ENCODE results near the gene PTCD1. TPM values are rescaled to one million over a fixed set of nuclear protein-coding genes. Genes with fewer than 3 reads are reported as not detected.

The PTCD1 gene
- total and polyA plus RNA-seq, 2 experiments from 2014 or later, result 12.2 to 13.4 TPM

DNA sequence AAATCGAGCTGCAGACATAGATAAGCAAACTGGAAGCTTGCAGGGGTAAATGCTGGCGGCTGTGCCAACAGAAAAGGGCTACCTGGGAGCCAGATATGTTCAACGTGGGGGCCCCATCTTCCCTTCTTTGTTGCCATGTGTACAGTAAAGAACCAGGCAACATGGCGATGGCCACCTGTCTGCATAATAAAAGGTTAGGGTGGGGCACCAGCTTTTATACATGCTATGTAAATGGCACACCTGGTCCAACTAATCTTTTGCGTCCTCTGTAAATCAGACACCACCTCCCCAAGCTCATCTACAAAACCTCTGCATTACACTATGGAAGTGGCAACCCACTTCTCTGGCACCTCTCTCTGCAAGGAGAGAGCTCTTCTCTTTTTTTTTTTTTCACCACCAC lies 16.0 kb downstream of the PTCD1 start (continued):
- TF ChIP-seq JUNB (IDR thresholded peaks at IDR 0.05; ENCODE audit: unreplicated experiment), result no peak
- TF ChIP-seq, protein P1, sequence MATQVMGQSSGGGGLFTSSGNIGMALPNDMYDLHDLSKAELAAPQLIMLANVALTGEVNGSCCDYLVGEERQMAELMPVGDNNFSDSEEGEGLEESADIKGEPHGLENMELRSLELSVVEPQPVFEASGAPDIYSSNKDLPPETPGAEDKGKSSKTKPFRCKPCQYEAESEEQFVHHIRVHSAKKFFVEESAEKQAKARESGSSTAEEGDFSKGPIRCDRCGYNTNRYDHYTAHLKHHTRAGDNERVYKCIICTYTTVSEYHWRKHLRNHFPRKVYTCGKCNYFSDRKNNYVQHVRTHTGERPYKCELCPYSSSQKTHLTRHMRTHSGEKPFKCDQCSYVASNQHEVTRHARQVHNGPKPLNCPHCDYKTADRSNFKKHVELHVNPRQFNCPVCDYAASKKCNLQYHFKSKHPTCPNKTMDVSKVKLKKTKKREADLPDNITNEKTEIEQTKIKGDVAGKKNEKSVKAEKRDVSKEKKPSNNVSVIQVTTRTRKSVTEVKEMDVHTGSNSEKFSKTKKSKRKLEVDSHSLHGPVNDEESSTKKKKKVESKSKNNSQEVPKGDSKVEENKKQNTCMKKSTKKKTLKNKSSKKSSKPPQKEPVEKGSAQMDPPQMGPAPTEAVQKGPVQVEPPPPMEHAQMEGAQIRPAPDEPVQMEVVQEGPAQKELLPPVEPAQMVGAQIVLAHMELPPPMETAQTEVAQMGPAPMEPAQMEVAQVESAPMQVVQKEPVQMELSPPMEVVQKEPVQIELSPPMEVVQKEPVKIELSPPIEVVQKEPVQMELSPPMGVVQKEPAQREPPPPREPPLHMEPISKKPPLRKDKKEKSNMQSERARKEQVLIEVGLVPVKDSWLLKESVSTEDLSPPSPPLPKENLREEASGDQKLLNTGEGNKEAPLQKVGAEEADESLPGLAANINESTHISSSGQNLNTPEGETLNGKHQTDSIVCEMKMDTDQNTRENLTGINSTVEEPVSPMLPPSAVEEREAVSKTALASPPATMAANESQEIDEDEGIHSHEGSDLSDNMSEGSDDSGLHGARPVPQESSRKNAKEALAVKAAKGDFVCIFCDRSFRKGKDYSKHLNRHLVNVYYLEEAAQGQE (IDR thresholded peaks at IDR 0.05; ENCODE audit: unreplicated experiment), result no peak
- TF ChIP-seq STAT1 (IDR thresholded peaks at IDR 0.05; ENCODE audit: unreplicated experiment), result no peak
- TF ChIP-seq POLR2AphosphoS5 (IDR thresholded peaks at IDR 0.05; ENCODE audit: low read depth), result no peak
- TF ChIP-seq, protein P2, sequence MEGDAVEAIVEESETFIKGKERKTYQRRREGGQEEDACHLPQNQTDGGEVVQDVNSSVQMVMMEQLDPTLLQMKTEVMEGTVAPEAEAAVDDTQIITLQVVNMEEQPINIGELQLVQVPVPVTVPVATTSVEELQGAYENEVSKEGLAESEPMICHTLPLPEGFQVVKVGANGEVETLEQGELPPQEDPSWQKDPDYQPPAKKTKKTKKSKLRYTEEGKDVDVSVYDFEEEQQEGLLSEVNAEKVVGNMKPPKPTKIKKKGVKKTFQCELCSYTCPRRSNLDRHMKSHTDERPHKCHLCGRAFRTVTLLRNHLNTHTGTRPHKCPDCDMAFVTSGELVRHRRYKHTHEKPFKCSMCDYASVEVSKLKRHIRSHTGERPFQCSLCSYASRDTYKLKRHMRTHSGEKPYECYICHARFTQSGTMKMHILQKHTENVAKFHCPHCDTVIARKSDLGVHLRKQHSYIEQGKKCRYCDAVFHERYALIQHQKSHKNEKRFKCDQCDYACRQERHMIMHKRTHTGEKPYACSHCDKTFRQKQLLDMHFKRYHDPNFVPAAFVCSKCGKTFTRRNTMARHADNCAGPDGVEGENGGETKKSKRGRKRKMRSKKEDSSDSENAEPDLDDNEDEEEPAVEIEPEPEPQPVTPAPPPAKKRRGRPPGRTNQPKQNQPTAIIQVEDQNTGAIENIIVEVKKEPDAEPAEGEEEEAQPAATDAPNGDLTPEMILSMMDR (conservative IDR thresholded peaks at IDR 0.05; ENCODE audit: low read depth in 2 of 2), result no peak
- no peak for TF ChIP-seq CREB1 (CRISPR knock-in tag; IDR thresholded peaks at IDR 0.05; ENCODE audit: low read depth)
- TF ChIP-seq ZNF331 (CRISPR knock-in tag; IDR thresholded peaks at IDR 0.05; ENCODE audit: low read depth), result no peak
- TF ChIP-seq, protein P3, sequence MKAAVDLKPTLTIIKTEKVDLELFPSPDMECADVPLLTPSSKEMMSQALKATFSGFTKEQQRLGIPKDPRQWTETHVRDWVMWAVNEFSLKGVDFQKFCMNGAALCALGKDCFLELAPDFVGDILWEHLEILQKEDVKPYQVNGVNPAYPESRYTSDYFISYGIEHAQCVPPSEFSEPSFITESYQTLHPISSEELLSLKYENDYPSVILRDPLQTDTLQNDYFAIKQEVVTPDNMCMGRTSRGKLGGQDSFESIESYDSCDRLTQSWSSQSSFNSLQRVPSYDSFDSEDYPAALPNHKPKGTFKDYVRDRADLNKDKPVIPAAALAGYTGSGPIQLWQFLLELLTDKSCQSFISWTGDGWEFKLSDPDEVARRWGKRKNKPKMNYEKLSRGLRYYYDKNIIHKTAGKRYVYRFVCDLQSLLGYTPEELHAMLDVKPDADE (IDR thresholded peaks at IDR 0.05), result no peak
- TF ChIP-seq EZH2phosphoT487 (IDR thresholded peaks at IDR 0.05; ENCODE audit: unreplicated experiment), result no peak
- no peak for TF ChIP-seq EZH2 (IDR thresholded peaks at IDR 0.05; ENCODE audit: low read depth, unreplicated experiment)

DNA sequence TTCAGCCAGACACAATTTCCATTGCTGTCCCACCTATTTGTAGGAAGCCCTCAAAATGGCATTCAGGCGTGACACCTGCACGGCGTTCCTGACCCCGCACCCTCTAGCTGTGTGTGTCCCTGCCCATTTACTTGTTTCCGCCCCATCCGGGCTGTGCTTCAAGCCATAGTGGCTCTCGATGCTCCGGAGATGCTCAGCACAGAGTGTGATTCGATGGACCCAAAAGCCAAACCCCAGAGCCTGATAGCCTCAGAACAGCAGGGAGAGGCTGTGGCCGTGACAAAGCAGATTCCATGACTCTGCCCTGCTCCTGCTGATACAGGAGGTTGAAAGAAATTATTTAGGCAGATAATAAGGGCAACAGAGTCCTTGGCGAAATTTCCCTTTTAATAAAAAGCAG lies 16.4 kb downstream of the PTCD1 start:
- Histone ChIP-seq H3K4me2 (no peak overlapping the region), H3K4me3 (no peak overlapping the region), H3K79me2 (replicated peaks; ENCODE audit: insufficient read depth) (no peaks in the 10 kb centered on the region; the same call in 1 of the 2 replicates), H3F3A (replicated peaks; ENCODE audit: low read depth) (peaks cover 8% of the 10 kb centered on the region), H3K9me2 (ENCODE audit: insufficient read depth) (no peaks in the 10 kb centered on the region), H2AFZ (no peak overlapping the region), H3K27me3 (ENCODE audit: insufficient read depth) (no peaks in the 10 kb centered on the region), H3K27ac (ENCODE audit: low read depth) (peak overlapping the region; percentile 84; the same call in 1 of the 2 replicates), H3K36me3 (ENCODE audit: insufficient read depth) (peaks cover 20% of the 10 kb centered on the region), H3K4me1 (ENCODE audit: insufficient read depth) (peaks cover 8% of the 10 kb centered on the region), H4K20me1 (replicated peaks; ENCODE audit: insufficient read depth) (peaks cover 5% of the 10 kb centered on the region)
- no peak for ATAC-seq
- H3K27me3 Mint-ChIP-seq (ENCODE audit: insufficient read depth, low read depth, poor library complexity), result peaks cover 18% of the 10 kb centered on the region
- peaks cover 2% of the 10 kb centered on the region; the same call in 1 of the 3 replicates for H3K9me3 Mint-ChIP-seq
- H3K27ac Mint-ChIP-seq, result peak overlapping the region; percentile 93
- H3K36me3 Mint-ChIP-seq (ENCODE audit: low read depth), result peaks cover 85% of the 10 kb centered on the region
- no peak overlapping the region for H3K4me3 Mint-ChIP-seq
- H3K4me1 Mint-ChIP-seq, result peaks cover 11% of the 10 kb centered on the region
- peak; percentile 16 for DNase-seq (ENCODE audit: low spot score)
- TF ChIP-seq CREB1 (CRISPR knock-in tag; IDR thresholded peaks at IDR 0.05; ENCODE audit: low read depth) (no peak), STAT1 (IDR thresholded peaks at IDR 0.05; ENCODE audit: unreplicated experiment) (no peak), EZH2 (IDR thresholded peaks at IDR 0.05; ENCODE audit: low read depth, unreplicated experiment) (no peak), NANOG (IDR thresholded peaks at IDR 0.05; ENCODE audit: borderline replicate concordance) (no peak), ZNF331 (CRISPR knock-in tag; IDR thresholded peaks at IDR 0.05; ENCODE audit: low read depth) (no peak), JUNB (IDR thresholded peaks at IDR 0.05; ENCODE audit: unreplicated experiment) (no peak)
- TF ChIP-seq, protein P2 (conservative IDR thresholded peaks at IDR 0.05; ENCODE audit: low read depth in 2 of 2), result no peak
- TF ChIP-seq, protein P3 (IDR thresholded peaks at IDR 0.05), result no peak
- TF ChIP-seq, protein P1 (IDR thresholded peaks at IDR 0.05; ENCODE audit: unreplicated experiment), result no peak

All from GM23338 (cell line).